ENCODE data around the gene HOXC9.

- TF ChIP-seq ZNF274 (IDR thresholded peaks at IDR 0.05; ENCODE audit: low read depth, low read length) = no peak
- no peak for TF ChIP-seq YY1 (IDR thresholded peaks at IDR 0.05; ENCODE audit: insufficient read depth, insufficient read length)
Observed at GRCh38 chr12:53955776-53956250, 44.1 kb upstream of the HOXC9 start.
